Stimulated activated CD8-positive, alpha-beta memory T cell treated with anti-CD3 and anti-CD28 coated beads, Interleukin-7, amount 100 ng/mL, for 24 hours (primary cell): ENCODE results near the gene ZMYND19.
"Not testable (repeated sequence)": the region's sequence is repeated elsewhere in the genome, so short reads cannot be mapped to it uniquely, and the experiment has no call there.

Experiments used
- DNase-seq: peaks from one replicate; pipeline ENCODE4 v3.0.0-alpha.2; 2020; ENCODE audit warnings: low read depth

Gene ZMYND19

GRCh38 chr9:137556069-137556838 is 34.1 kb downstream of the ZMYND19 start:
- no peak for DNase-seq

- no peak for DNase-seq
Observed at GRCh38 chr9:137555179-137555578, 35.1 kb downstream of the ZMYND19 start.

GRCh38 chr9:137554349-137554748 is 36.0 kb downstream of the ZMYND19 start:
- no peak for DNase-seq

- DNase-seq: not testable (repeated sequence)
Observed at GRCh38 chr9:137553654-137554053, 36.7 kb downstream of the ZMYND19 start.

- DNase-seq: no peak
Observed at GRCh38 chr9:137552022-137552768, 38.1 kb downstream of the ZMYND19 start.

- DNase-seq: peak; percentile 79
Observed at GRCh38 chr9:137551264-137552021, 38.9 kb downstream of the ZMYND19 start, which contains the start of gene MRPL41. Gene MRPL41 (plus strand): TSS chr9:137551879. CDS start chr9:137552082, 203 bp downstream.

GRCh38 chr9:137550958-137551263 is 39.4 kb downstream of the ZMYND19 start:
- not testable (repeated sequence) for DNase-seq

- DNase-seq: no peak
Observed at GRCh38 chr9:137550231-137550621, 40.1 kb downstream of the ZMYND19 start, which contains the start of gene PNPLA7. Gene PNPLA7 (minus strand): TSS chr9:137550402. CDS start chr9:137550197, 205 bp downstream.

GRCh38 chr9:137547687-137548543 is 42.4 kb downstream of the ZMYND19 start:
- no peak for DNase-seq

- DNase-seq: no peak
Observed at GRCh38 chr9:137545123-137545522, 45.2 kb downstream of the ZMYND19 start.

- DNase-seq: no peak
Observed at GRCh38 chr9:137544176-137544760, 46.0 kb downstream of the ZMYND19 start.

GRCh38 chr9:137543237-137543963 is 46.9 kb downstream of the ZMYND19 start:
- no peak for DNase-seq

GRCh38 chr9:137542486-137542885 is 47.8 kb downstream of the ZMYND19 start:
- no peak for DNase-seq

- DNase-seq: no peak
Observed at GRCh38 chr9:137540536-137540935, 49.8 kb downstream of the ZMYND19 start.

GRCh38 chr9:137538058-137538457 is 52.3 kb downstream of the ZMYND19 start:
- DNase-seq: no peak

- not testable (repeated sequence) for DNase-seq
Observed at GRCh38 chr9:137536594-137537131, 53.6 kb downstream of the ZMYND19 start.

GRCh38 chr9:137535120-137535428 is 55.2 kb downstream of the ZMYND19 start:
- DNase-seq: no peak

- DNase-seq: no peak
Observed at GRCh38 chr9:137534256-137535119, 55.8 kb downstream of the ZMYND19 start.

GRCh38 chr9:137532891-137533468 is 57.3 kb downstream of the ZMYND19 start:
- not testable (repeated sequence) for DNase-seq
